Loucy (cell line): ENCODE measurements around the gene SLC39A3.

Experiments
- CTCF ChIP-seq: fragments of 200-600 bp; sonication (generic); conservative IDR thresholded peaks from 2 replicates; pipeline ENCODE4 v1.5.1; 2014; ENCODE audit warnings: mild to moderate bottlenecking, antibody characterized with exemption, low read length
- EZH2phosphoT487 ChIP-seq: fragments of 200-600 bp; IDR thresholded peaks from 2 replicates; pipeline ENCODE4 v1.6.1; 2018; ENCODE audit warnings: antibody characterized with exemption, mild to moderate bottlenecking, moderate library complexity, borderline replicate concordance

GRCh38 chr19:2722541-2723344, 17.1 kb downstream of the SLC39A3 start:
- TF ChIP-seq CTCF (no peak), EZH2phosphoT487 (no peak)
